RWPE1 (cell line): ENCODE results near the gene CEP128.

Source experiments
- CTCF ChIA-PET: fragments of 350-600 bp; sonication (Branson Sonifier 250); formaldehyde crosslinking; extraction: SDS; loops from one replicate; lab custom pipeline; 2021; lab: Yijun Ruan, JAX
- POLR2A ChIA-PET: fragments of 400-600 bp; formaldehyde crosslinking; extraction: SDS; loops from one replicate; lab custom pipeline; 2020; ENCODE audit warnings: antibody characterized with exemption; ENCODE audit not compliant: low non-redundant PET; lab: Yijun Ruan, JAX
- DNase-seq: peaks from one replicate; pipeline ENCODE4 v3.0.0; 2012; ENCODE audit warnings: low spot score
- H3K27ac ChIP-seq: fragments of 450-650 bp; 2 replicates; pipeline ENCODE4 v1.5.1; 2017
- TF ChIP-seq, protein P1 (sequence below): fragments of 450-650 bp; conservative IDR thresholded peaks from 2 replicates; pipeline ENCODE4 v1.5.1; 2017; ENCODE audit warnings: low read depth, mild to moderate bottlenecking

The CEP128 gene

GRCh38 chr14:80659783-80660182 lies 281.8 kb downstream of the CEP128 start:
- DNase-seq = no peak
- ChIA-PET CTCF (interaction anchor here (0.7 kb wide), 1 partner anchor 162 kb away, joined by 3 read pairs; no protein-coding TSS in a partner anchor), POLR2A (no interaction called here)
- TF ChIP-seq, protein P1, sequence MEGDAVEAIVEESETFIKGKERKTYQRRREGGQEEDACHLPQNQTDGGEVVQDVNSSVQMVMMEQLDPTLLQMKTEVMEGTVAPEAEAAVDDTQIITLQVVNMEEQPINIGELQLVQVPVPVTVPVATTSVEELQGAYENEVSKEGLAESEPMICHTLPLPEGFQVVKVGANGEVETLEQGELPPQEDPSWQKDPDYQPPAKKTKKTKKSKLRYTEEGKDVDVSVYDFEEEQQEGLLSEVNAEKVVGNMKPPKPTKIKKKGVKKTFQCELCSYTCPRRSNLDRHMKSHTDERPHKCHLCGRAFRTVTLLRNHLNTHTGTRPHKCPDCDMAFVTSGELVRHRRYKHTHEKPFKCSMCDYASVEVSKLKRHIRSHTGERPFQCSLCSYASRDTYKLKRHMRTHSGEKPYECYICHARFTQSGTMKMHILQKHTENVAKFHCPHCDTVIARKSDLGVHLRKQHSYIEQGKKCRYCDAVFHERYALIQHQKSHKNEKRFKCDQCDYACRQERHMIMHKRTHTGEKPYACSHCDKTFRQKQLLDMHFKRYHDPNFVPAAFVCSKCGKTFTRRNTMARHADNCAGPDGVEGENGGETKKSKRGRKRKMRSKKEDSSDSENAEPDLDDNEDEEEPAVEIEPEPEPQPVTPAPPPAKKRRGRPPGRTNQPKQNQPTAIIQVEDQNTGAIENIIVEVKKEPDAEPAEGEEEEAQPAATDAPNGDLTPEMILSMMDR = no peak
- no peak overlapping the region for H3K27ac ChIP-seq

- ChIA-PET POLR2A (no interaction called here), CTCF (no interaction called here)
- TF ChIP-seq, protein P1 = no peak
- H3K27ac ChIP-seq = no peak overlapping the region
- no peak for DNase-seq
Observed at GRCh38 chr14:80658733-80659132, 282.8 kb downstream of the CEP128 start.

DNA sequence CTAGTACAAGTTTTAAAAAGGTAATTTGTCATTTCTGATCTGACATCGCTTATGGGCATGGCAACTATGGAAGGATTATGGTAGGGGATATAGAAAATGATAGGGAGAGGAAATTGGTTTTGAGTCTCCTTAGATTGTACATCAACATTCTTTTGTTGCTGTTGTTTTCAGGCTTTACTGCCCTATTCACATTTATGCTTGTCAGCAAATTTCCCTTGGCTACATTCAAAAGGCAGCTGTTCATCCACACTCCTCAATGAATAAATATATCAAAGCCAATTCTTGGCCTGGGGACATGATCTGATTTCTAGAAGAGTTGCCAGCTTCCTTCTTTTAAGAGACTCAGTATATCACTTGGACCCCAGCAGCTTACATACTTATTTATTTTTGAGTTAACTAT lies 283.4 kb downstream of the CEP128 start:
- ChIA-PET POLR2A (no interaction called here), CTCF (no interaction called here)
- DNase-seq = no peak
- TF ChIP-seq, protein P1 = no peak
- H3K27ac ChIP-seq = no peak overlapping the region

- ChIA-PET CTCF (no interaction called here), POLR2A (no interaction called here)
- no peak for DNase-seq
- TF ChIP-seq, protein P1 = no peak
- no peak overlapping the region for H3K27ac ChIP-seq
Observed at GRCh38 chr14:80653956-80654355, 287.6 kb downstream of the CEP128 start.

GRCh38 chr14:80645667-80646413 lies 295.7 kb downstream of the CEP128 start:
- ChIA-PET POLR2A (no interaction called here), CTCF (interaction anchor here (0.6 to 0.7 kb wide), 3 partner anchors 97 to 828 kb away, joined by 3 to 6 read pairs (median 3); no protein-coding TSS in a partner anchor)
- DNase-seq = no peak
- no peak overlapping the region for H3K27ac ChIP-seq
- TF ChIP-seq, protein P1 = no peak

DNA sequence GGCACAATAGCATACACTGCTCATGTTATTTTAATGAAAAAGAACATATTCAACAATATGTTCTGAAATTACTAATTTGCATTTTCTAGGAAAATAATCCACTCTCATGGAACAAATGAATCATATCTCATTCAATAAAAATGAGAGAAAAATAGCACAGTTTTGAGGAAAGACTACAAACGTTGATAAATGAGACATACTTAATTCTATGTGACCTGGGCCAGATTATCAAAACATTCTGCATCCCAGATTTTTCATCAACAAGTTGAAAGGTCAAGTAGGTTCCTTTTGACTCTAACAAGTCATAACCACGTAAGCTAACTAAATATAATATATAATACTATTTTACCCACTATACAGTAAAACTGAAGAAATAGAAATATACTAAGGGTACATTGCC lies 296.7 kb downstream of the CEP128 start:
- ChIA-PET CTCF (no interaction called here), POLR2A (no interaction called here)
- TF ChIP-seq, protein P1 = no peak
- DNase-seq = no peak
- no peak overlapping the region for H3K27ac ChIP-seq
